ENCODE measurements around the gene CASS4. TPM values are rescaled to one million over a fixed set of nuclear protein-coding genes. Genes with fewer than 3 reads are reported as not detected.

Gene CASS4
- total RNA-seq, 1 donor from 2014 or later: 0.51 TPM

DNA sequence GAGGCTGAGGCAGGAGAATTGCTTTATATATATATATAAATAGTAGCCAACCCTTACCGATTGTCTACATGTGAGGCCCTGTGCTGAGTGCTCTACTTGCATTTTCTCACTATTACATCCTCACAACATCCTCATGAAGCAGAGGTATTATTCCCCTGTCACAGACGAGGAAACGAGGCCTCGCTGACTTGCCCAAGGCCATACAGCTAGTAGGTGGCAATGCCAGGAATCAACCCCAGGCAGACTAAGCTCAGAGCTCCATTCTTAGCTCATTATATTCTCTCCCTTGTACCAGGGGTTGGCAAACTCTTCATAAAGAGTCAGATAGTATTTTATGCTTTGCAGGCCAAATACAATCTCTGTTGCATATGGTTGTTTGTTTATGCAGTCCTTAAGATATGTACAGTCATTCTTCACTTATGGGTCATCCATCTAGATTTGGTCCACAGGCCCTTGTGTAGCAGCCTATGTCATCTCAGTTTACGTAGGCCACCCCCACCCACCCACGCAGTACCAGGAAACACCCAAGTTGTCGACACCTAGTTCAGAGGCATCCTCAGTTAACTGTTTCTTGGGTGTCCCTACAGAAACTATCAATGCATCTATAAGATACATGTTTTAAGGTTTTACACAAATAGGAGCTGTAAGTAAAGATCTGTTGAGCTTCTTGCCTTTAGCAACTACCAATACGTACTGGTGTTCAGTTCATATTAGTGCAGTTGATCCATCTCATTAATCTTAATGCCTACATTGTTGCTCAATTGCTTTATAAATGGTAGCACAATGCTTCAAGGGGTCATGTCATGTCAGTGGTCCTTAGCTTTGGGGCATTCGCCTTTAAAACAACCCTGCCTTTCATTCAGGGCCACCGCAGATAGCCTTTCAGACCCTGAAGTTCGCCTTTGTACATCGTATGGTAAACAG is 3.0 kb downstream of the CASS4 start:
- DNase-seq (no peak), ATAC-seq (ENCODE audit: low read depth) (no peak)
- Mint-ChIP-seq H3K4me3 (no peak overlapping the region), H3K27me3 (no peaks in the 10 kb centered on the region), H3K9me3 (no peaks in the 10 kb centered on the region), H3K36me3 (ENCODE audit: low read depth) (peaks cover 6% of the 10 kb centered on the region), H3K4me1 (peaks cover 24% of the 10 kb centered on the region), H3K27ac (no peak overlapping the region)
- POLR2A ChIA-PET: no interaction called here
- CTCF ChIA-PET: no interaction called here
- intact Hi-C loops (cut with micrococcal nuclease): no loop called here
- TF ChIP-seq, protein P1, sequence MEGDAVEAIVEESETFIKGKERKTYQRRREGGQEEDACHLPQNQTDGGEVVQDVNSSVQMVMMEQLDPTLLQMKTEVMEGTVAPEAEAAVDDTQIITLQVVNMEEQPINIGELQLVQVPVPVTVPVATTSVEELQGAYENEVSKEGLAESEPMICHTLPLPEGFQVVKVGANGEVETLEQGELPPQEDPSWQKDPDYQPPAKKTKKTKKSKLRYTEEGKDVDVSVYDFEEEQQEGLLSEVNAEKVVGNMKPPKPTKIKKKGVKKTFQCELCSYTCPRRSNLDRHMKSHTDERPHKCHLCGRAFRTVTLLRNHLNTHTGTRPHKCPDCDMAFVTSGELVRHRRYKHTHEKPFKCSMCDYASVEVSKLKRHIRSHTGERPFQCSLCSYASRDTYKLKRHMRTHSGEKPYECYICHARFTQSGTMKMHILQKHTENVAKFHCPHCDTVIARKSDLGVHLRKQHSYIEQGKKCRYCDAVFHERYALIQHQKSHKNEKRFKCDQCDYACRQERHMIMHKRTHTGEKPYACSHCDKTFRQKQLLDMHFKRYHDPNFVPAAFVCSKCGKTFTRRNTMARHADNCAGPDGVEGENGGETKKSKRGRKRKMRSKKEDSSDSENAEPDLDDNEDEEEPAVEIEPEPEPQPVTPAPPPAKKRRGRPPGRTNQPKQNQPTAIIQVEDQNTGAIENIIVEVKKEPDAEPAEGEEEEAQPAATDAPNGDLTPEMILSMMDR (IDR thresholded peaks at IDR 0.05): no peak

DNA sequence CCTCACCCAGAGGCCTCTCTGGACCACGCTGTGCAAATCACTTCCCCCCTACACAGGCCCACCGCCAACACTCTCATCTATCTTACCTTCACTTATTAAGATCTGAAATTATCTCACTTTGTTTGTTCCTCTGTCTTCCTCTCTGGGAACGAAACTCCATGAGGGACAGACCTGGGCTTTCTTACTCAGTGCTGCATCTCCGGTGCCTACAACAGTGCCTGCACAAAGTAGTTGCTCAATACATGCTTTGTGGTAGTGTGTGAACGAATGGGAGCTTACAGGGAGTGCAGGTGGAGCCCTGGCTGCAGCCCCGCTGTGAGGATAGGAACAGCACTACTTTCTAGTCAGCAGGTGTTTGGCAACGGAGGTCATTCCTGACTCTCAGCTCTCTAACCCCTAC is 5.3 kb downstream of the CASS4 start:
- no peak for DNase-seq
- Mint-ChIP-seq H3K36me3 (ENCODE audit: low read depth) (peaks cover 5% of the 10 kb centered on the region), H3K4me3 (no peak overlapping the region), H3K27ac (no peak overlapping the region), H3K4me1 (peaks cover 12% of the 10 kb centered on the region), H3K27me3 (no peaks in the 10 kb centered on the region), H3K9me3 (no peaks in the 10 kb centered on the region)
- intact Hi-C loops (cut with micrococcal nuclease): no loop called here
- ATAC-seq (ENCODE audit: low read depth): no peak
- ChIA-PET CTCF (no interaction called here), POLR2A (no interaction called here)
- TF ChIP-seq, protein P1 (IDR thresholded peaks at IDR 0.05): no peak

DNA sequence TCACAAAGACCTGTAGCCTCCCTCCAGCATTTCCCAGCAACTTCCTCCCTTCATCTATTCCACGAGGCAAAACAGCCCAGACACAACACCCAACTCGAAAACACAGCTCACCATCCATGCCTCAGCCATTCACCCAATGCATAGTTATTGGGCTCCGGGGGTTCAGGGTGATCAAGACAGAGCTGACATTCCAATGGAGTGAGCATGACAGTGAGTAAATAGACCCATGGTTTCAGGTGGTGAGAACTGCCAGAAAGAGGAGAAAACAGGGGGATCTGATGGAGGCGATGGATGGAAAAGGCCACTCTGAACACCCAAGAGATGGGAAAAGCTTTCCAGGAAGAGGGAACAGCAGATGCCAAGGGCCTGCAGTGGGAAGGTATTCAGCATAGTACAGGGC is 5.9 kb downstream of the CASS4 start:
- Mint-ChIP-seq H3K9me3 (no peaks in the 10 kb centered on the region), H3K27me3 (no peaks in the 10 kb centered on the region), H3K4me1 (peaks cover 7% of the 10 kb centered on the region), H3K4me3 (no peak overlapping the region), H3K36me3 (ENCODE audit: low read depth) (peaks cover 3% of the 10 kb centered on the region), H3K27ac (no peak overlapping the region)
- no peak for ATAC-seq (ENCODE audit: low read depth)
- TF ChIP-seq, protein P1 (IDR thresholded peaks at IDR 0.05): no peak
- no peak for DNase-seq
- intact Hi-C loops (cut with micrococcal nuclease): no loop called here
- ChIA-PET POLR2A (no interaction called here), CTCF (no interaction called here)

GRCh38 chr20:56418385-56418861 is 6.4 kb downstream of the CASS4 start:
- H3K4me3 Mint-ChIP-seq: no peak overlapping the region
- peaks cover 7% of the 10 kb centered on the region for H3K4me1 Mint-ChIP-seq
- ChIA-PET CTCF (no interaction called here), POLR2A (no interaction called here)
- no peak for DNase-seq
- H3K27me3 Mint-ChIP-seq: no peaks in the 10 kb centered on the region
- no peak for ATAC-seq (ENCODE audit: low read depth)
- H3K27ac Mint-ChIP-seq: no peak overlapping the region
- intact Hi-C loops (cut with micrococcal nuclease): no loop called here
- TF ChIP-seq, protein P1 (IDR thresholded peaks at IDR 0.05): no peak
- H3K9me3 Mint-ChIP-seq: no peaks in the 10 kb centered on the region
- H3K36me3 Mint-ChIP-seq (ENCODE audit: low read depth): peaks cover 3% of the 10 kb centered on the region

GRCh38 chr20:56420028-56420427 is 8.0 kb downstream of the CASS4 start:
- ATAC-seq (ENCODE audit: low read depth) (no peak), DNase-seq (no peak)
- H3K4me3 Mint-ChIP-seq: no peak overlapping the region
- ChIA-PET POLR2A (no interaction called here), CTCF (interaction anchor here (1.2 kb wide), 1 partner anchor 25 kb away, joined by 3 read pairs; no protein-coding TSS in a partner anchor)
- intact Hi-C loops (cut with micrococcal nuclease): no loop called here
- TF ChIP-seq, protein P1 (IDR thresholded peaks at IDR 0.05): no peak
- no peaks in the 10 kb centered on the region for H3K9me3 Mint-ChIP-seq
- H3K36me3 Mint-ChIP-seq (ENCODE audit: low read depth): peaks cover 3% of the 10 kb centered on the region
- H3K27me3 Mint-ChIP-seq: no peaks in the 10 kb centered on the region
- no peak overlapping the region for H3K27ac Mint-ChIP-seq
- peaks cover 7% of the 10 kb centered on the region for H3K4me1 Mint-ChIP-seq

Data from activated B cell treated with CpG ODN at 0.5 μM for 24 hours (primary cell).